Stimulated activated CD8-positive, alpha-beta memory T cell treated with anti-CD3 and anti-CD28 coated beads, Interleukin-7, amount 100 ng/mL, for 48 hours (primary cell): Measurements from ENCODE around the gene SCD5.

Source experiments
- DNase-seq, 2 donors: peaks; one replicate each; pipeline ENCODE4 v3.0.0-alpha.2; 2020; ENCODE audit warnings: low read depth in 1 of 2; ENCODE audit errors: extremely low read depth in 1 of 2

SCD5 gene

GRCh38 chr4:82797405-82798111 lies 1.0 kb downstream of the SCD5 start:
- DNase-seq: no peak

GRCh38 chr4:82797040-82797404 lies 1.6 kb downstream of the SCD5 start:
- DNase-seq: no peak

DNA sequence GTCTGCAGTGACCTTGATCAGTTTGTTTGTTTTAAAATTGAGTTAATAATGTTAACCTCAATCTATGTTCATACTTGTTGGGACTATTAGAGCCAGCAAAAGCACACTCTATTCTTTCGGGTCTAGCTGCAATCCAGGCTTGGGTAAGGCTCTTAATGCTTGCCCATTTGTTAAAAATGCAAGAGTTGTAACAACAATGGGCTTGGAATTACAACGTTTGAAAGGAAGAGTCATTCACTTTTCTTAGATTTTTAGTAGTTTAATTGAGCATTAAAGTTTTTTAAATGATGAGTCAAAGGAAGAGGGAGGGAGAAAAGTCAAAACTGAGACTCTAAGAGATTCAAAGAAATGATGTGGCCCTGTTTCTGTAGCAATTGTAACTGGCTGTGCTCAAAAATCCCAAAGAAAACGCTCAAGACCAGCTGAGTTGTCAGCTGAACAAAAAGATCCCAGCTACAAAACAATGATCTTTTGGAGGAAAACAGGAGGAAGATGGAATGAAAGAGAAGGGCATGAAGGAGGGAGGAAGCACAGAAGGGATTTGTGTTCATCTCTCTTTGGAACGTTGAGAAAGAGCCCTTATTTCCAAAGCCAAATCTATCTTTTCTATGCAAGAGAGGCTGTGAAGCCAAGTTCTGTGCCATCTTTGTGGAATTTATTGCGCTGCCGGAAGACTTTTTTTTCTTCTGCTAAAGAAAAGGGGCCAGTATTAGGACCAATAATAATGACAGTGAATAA lies 5.5 kb downstream of the SCD5 start:
- no peak for DNase-seq

GRCh38 chr4:82791179-82791578 lies 7.4 kb downstream of the SCD5 start:
- DNase-seq: no peak

DNA sequence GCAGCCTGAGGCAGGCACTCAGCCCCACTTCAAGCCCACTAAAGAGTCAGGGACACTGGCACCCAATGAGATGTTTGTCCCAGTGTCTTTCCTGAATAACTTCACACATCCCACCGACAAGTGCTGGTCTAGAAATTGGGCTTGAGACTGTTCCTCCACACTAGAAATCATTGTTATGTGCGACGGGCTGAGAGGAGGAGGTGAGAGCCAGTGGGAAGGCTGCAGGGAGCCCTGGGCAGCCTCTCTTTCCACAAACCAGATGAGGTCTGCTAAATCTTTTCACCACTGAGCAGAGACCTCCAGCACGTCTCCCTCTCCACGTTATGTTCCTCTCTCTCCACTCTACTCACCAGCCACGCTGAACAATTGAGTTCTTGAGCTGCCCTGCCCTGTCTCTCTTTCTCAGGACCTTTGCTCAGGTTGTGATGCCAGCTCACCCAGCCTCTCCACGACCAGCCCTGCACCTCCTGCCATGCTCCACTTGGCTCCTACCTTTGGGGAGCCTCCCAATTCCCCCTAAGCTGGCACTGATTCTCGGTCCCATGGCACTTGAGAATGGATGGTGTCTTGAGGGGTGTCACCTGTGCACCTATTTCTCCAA lies 8.4 kb downstream of the SCD5 start:
- no peak for DNase-seq

DNA sequence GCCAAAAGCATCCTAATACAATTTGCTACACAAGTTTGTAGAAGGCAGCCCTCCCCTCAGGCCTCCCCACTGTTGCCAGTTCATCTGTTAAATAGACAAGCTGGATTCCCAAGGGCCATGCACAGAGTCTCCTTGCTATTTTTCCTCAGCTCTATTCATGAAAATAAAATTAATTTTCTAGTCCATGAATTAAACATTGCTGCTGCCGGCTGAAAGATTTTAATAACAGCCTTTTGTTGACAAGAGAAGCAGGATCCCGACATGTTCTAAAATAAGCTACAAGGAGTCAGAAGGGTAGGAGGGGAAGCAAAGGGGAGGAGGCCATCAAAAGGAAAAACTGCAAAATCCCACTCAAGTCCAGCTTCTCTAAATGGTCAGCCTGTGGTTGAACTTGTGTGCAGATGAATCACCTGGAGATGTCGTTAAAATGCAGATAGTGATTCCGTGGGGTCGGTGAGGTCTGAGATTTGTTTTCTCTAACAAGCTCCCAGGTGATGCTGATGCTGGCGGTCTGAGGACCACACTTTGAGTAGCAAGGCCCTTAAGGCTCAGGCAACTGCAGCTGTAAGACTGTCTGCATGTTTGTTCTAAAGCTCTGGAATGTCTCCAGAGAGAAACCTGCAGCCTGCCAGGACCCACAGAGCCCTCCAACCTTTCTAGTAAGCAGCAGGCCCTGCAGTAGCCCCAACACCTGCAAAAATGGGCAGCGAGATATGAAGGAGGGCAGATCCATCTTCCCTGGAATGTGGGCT lies 9.4 kb downstream of the SCD5 start:
- no peak for DNase-seq

DNA sequence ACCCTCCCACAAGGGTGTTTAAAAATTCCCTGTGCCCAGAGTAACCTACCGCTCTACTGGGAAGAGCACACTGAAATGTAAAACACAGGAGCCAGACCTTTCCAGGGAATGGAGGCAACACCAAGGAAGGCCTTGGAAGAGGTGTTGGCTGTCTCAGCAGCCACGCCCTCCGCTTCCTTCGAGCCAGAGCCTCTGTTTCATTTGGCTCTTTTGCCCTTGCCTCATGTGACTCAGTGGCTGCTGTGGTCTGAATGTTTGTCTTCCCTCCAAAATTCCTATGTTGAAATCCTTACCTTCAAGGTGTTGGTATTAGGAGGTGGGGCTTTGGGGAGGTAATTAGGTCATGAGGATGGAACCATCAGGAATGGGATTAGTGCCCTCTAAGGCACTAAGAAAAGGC lies 11.3 kb downstream of the SCD5 start:
- DNase-seq: no peak

DNA sequence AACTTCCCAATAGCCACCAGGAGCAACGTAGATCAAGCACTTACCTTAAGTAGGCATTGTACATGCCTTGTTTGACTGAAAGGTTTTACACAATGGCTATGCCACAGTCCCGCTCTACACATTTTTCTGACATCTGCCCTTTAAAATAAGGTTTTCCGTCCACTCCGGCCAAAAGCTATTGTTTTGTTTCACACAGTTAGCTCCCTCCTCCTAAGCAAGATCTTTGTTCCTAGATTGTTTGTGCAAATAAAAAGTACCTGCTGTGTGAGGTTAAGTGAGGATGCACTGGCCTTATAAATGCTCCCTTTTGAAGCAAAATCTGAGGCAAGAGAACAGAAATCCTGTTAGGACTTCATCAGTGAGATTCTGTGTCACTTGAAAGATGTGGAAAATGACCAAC lies 11.8 kb downstream of the SCD5 start:
- no peak for DNase-seq

DNA sequence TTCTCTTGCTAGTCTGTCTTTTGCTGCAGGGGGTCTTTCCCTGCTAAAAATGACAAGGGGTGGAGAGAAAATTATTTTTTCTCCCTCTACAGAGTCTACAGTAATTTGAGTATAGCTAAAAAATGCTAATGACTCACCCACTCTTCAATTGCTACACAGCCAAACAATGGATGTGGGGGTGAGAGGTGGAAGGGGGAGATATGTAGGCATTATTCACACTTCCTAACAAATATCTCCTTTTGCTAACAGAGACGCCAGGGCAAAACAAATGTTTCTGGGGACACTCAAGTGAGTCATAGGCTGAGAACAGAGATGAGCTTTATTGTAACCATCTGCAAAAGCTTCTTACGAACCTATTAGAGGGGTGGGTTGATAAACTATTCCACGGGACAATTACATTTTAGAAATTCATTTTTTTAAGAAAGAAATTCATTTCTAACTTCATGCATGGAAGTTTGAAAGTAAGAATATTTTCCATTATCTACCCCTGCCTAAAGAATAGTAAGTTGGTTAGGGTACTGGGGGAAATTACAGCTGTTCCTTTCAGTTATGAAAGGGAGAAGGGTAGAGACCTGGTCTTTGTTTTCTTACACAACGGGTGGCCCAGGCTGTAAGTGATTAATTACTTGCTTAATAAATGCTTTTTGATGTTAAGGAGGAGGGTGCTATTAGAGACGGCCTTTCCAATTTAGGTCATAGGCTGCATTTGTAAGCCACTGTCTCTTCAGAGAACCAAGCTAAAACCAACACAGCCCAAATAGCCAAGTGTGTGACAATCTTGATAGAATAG lies 12.8 kb downstream of the SCD5 start:
- DNase-seq: no peak

- DNase-seq: no peak
Measured at GRCh38 chr4:82784681-82785610, 13.7 kb downstream of the SCD5 start.

DNA sequence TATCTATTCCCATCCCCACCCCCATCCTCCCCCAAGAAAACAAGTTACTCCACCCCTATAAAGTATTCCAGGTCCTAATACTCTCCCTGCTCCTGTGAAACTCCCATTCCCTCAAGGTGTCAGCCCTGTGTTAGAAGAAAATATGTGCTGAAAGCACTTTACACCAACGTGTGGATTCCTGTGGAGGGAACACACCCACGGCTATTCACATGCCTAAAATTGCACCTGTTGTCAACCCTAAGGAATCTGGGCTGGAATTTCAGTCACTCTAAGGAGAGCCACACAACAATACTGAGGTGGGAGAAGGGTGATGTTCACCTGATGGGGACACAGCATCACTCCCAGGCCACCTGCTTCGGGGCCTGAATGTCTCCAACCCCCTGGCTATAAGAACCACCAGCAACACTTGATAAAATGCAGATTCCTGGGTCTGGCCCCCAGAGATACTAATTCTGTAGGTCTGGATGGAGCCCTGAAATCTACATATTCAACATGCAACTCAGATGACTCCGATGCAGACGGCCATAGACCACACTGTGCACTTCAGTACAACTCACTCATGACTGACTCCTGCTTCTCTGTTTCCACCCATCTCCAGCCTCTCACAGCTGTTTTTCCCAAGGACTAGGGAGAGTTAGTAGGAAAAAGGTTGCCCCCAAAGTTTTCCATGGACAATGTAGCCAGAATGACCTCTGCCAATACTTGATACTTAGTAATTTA lies 15.8 kb downstream of the SCD5 start:
- no peak for DNase-seq

- no peak for DNase-seq
Measured at GRCh38 chr4:82780752-82781231, 17.8 kb downstream of the SCD5 start.

GRCh38 chr4:82780170-82780751 lies 18.3 kb downstream of the SCD5 start:
- DNase-seq: no peak

DNA sequence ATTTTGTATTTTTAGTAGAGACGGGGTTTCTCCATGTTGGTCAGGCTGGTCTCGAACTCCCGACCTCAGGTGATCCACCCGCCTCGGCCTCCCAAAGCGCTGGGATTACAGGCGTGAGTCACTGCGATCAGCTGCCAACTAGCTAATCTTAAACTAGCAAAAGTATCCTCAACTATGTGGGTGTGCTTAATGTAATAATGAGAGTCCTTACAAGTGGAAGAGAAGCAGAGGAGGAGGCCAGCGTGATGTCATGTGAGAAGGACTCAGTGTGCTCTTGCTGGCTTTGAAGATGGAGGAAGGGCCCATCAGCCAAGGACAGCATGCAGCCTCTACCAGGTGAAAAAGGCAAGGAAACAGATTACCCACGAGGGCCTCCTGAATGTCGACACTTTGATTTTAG lies 19.6 kb downstream of the SCD5 start:
- no peak for DNase-seq

DNA sequence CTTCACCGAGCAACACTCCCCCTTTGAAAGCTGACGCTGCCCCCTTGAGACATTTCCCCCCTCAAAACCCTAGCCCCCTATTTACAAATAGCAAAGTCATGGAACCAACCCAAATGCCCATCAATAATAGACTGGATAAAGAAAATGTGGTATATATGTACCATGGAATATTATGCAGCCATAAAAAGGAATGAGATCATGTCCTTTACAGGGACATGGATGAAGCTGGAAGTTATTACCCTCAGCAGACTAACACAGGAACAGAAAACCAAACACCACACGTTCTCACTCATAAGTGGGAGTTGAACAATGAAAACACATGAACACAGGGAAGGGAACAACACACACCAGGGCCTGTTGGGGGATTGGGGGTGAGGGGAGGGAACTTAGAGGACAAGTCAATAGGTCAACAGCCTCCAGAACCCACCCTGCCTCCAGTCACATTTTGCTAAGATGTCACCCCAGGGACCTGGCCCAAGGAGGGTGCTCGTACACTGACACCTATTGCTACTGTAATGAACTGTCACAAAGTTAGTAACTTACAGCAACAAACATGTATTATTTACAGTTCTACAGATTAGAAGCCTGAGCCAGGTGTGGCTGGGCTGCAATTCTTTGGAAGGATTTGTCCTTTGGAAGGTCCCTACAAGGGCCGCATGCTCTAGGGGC lies 20.6 kb downstream of the SCD5 start:
- no peak for DNase-seq

DNA sequence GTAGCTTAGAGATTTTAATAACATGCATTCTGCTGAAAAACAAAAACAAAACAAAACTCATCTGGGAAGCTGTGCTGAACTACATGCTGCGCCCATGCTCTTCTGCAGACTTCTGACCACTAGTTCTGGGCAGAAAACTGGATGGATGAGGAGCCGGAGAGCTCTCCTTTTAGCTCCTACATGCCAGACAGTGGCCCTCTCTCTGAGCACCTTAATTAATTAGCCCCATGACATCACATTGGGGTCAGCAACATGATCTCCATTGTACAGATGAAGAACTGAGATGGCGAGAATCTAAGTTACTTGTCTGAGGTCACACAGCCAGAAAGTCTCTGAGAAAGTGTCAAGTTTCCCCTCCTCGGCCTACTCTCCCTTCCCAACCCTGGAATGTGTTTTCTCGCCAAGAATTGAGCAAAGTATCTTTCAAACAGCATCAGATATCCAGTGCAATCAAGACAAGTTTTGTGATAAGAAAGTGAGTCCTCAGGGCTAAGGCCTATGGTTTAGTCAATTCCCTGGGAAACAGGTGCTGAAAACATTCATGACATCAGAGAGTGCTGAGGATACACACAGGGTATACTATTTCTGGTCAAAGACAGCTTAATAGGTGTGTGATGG lies 21.6 kb downstream of the SCD5 start:
- no peak for DNase-seq

GRCh38 chr4:82775243-82775642 lies 23.4 kb downstream of the SCD5 start:
- no peak for DNase-seq
